Right hindlimb (tissue), 1 donor: Measurements from ENCODE around the gene OPA3.

Experiments
- DNase-seq: peaks from one replicate; pipeline ENCODE4 v3.0.0-alpha.2; 2018

The OPA3 gene

DNA sequence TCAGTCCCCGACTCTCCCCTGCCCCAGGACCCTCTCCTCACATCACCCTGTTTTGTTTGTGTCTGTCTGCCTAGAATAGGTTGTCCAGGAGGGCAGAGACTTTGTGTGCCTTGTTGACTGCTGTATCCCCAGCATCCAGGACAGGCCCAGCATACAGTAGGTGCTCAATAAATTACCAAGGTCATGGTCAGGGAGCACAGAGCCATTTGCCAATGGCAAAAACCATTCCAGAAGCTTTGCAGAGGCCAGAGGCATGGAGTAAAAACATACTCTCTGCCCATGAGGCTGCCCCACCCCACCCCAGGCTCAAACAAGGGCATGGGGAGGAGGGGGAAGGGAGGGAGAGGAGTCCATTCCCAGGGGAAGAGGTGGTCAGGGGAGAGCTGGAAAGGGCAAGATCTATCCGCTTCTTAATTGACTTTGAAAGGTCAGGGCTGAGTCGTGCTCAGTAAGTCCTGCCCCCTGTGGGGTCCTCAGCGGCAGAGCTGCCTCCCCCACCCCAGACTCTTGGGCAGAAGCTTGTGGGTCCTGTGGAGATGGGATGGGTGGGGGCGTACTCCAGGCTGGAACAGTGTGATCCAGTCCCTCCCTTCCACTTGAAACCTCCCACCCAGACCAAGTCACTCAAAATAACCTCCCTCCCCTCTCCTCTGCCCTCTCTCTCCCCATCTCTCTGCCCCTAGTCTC is 13.0 kb upstream of the OPA3 start:
- no peak for DNase-seq

DNA sequence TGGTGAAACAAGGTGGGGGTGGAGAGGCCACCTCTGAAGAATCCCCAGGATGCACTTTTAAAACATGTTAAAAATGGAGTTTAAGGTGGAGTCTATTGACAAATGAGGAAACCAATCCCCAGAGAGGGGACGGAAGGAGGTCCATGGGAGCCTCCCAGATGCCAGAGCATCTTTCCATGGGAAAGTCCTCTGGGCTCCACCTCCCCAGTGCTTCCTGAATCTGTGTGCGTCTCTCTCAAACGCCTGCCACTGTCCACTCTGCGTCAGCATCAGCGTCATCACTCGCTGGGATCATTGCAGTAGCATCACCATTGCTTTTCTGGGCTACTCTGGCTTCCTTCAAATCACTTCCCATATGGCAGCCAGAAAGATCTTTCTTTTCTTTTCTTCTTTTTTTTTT is 11.2 kb upstream of the OPA3 start:
- no peak for DNase-seq

DNA sequence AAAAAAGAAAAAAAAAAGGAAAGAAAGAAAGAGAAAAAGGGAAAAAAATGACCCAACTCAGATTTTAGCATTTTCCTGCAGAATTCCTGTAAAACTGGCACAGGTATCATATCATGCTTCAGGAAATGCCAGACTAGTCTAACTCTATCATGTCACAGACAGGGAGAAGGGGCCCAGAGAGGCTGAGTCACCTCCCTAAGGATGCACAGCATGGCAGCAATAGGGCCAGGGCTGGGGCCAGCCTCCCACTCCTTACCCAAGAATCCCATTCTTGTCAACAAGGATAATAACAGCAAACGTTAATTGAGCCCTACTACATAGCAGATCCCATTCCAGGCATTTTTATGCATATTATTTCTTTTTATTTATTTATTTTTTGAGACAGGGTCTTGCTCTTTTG is 8.9 kb upstream of the OPA3 start:
- DNase-seq = no peak

DNA sequence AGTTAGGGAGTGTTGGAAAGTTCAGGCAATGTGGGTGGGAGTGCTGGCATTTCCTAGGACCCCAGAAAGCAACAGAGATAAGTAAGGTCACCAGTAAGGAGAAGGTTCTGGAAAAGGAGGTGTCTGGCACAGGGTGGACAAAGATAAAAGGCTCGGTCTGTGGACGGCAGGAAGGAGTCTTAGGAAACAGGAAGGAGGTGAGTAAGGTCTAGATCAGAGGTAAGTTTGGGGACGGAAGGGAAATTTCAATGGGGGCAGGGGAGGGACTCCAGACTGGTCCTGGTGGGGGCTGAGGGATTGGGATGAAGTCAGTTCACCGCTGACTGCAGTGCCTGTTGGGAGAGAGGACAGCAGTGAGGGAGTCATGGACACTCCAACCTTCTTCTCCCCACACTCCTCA is 7.8 kb upstream of the OPA3 start:
- DNase-seq = no peak

DNA sequence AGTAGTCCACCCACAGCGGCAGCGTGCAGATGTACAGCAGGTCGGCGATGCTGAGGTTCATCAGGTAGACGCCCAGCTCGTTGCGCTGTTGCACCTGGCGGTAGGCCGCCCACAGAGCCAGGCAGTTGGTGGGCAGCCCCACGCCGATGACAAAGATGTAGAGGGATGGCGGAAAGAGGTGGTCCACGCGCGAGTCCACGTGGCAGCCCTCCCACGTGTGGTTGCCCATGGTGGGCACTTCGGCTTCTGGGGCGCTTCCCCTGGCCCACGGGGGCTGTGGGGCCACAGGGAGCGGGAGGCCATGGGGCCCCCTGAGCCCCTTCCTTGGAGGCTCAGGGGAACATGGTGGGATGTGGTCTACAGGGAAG is 7.0 kb upstream of the OPA3 start:
- DNase-seq = no peak

DNA sequence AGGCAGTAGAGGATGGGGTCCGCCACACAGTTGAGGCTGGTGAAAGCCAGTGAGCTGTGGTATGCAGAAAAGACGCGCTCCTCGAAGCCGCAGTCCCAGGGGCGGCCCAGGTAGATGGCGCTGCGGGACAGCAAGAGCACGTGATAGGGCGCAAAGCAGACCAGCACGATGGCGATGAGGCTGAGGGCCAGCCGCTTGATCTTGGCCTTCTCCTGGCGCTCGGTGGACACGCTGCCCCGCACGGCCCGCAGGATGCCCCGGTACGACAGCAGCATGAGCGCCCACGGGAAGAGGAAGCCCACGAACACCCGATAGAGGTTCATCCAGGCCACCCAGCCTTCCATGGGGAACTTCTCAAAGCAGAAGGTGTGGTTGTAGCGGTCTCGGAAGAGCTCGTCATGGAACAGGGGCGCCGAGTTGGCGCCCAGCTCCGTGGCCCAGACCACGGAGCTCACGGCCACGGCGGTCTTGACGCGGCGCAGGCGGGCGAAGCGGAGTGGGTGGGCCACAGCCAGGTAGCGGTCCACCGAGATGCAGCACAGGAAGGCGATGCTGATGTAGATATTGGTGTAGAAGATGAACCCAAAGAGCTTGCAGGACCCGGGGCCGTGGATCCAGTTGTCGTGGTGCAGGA is 6.5 kb upstream of the OPA3 start:
- DNase-seq = no peak

DNA sequence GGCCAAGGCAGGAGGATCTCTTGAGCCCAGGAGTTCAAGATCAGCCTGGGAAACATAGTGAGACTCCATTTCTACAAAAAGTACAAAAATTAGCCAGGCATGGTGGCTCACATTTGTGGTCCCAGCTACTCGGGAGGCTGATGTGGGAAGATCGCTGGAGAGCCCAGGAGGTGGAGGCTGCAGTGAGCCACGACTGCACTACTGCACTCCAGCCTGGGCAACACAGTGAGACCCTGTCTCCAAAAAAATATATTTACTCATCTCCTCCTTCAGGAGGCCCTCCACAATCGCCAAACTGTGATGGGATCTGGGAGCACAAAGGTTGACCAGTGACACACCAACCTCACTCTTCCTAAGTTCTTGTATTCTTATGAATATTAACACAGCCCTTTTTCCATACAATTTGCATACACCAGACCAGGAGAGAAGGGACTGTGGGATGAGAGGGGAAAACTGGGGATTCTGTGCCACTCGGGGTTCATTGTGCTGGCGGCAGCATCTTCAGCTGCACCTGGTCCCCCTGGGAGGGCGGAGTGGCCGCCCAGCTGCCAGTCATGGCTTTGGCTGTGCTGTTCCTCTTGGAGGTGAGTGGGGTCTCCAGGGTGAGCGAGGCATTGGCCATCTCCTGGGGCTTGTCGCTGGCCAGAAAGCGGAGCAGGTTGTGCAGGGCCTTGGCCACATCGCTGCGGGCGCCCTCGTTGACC is 5.8 kb upstream of the OPA3 start:
- DNase-seq = no peak

DNA sequence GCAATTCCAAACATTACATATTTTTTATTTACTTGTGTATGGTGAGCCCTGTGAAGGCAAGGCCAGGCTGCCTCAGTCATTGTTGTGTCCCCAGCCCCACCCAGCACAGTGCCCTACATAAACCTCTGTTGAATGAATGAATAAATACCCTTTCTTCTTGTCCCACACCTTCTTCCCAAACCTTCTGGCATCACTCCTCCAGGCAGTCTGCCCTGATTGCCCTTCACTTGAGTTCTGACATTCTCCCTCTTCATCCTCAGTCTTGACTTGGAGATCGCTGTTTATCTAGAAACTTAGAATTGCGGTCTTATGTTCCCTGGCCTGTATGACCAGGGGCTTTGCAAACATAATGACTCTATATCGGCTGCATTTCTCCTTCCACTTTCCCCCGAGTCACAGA is 5.2 kb upstream of the OPA3 start:
- DNase-seq = no peak

DNA sequence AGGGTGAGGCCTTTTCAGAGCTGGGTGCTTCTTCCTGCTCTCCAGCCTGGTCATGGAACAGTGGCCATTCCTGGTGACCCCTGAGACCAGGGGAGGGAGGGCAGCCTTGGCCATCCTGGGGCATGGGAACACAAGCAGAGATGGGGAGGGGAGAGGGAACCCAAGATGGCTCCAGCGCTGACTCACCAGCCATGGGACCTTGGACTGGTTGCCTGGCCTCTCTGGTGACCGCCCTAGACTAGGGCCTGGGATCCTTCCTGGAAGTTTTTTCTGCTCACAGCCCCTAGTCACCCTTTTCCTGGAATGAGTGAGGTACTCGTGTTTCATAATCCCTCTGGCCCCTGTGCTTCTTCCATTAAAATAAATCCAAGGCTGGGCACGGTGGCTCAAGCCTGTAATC is 3.3 kb upstream of the OPA3 start:
- DNase-seq = no peak

DNA sequence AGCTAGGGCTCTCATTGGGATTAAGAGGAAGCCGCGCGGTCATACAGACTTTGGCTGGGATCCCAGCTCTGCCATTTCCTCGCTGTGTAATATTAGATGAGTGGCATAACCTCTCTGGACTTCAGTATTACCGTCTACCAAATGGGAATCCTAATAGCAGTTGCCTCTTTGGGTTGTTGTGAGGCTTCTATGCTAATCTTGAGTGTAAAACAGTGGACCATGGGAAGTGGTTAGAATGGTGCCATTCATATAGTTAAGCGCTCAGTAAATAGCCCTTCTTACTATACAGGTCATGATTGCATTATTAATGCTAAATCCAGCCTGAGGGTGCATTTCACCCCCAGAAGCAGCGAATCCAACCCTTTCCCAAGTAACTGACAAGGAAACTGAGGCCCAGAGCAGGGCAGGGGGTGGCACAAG is 566 bp upstream of the OPA3 start:
- DNase-seq = no peak

DNA sequence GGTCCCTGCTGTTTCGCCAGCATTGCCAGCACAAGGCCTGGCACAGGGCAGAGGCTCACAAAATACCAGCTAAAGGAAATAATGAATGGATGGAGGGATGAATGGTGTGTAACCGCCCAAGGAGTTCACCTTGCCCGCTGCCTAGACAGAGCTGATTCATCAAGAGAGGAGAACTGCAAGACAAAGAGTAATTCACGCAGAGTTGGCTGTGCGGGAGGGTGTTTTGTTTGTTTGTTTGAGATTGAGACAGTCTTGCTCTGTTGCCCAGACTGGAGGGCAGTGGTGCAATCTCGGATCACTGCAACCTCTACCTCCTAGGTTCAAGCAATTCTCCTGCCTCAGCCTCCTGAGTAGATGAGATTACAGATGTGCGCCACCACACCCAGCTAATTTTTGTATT is 3.0 kb downstream of the OPA3 start:
- no peak for DNase-seq

DNA sequence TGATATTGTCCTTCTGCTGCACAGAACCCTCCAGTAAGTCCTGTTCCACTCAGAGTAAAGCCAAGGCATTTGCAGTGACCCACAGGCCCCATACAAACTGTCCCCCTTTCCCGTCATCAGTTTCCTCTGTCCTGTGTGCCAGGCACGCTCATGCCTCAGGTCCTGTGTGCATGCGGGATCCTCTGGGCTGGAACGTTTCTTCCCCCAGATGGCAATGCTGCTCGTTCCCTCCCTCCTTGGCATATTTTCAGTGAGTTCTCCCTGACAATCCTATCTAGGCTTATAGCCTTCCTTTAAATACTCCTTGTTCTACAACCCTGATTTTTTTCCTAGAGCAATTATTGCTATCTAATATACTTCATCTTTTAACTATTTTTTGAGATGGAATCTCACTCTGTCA is 5.7 kb downstream of the OPA3 start:
- DNase-seq = no peak

DNA sequence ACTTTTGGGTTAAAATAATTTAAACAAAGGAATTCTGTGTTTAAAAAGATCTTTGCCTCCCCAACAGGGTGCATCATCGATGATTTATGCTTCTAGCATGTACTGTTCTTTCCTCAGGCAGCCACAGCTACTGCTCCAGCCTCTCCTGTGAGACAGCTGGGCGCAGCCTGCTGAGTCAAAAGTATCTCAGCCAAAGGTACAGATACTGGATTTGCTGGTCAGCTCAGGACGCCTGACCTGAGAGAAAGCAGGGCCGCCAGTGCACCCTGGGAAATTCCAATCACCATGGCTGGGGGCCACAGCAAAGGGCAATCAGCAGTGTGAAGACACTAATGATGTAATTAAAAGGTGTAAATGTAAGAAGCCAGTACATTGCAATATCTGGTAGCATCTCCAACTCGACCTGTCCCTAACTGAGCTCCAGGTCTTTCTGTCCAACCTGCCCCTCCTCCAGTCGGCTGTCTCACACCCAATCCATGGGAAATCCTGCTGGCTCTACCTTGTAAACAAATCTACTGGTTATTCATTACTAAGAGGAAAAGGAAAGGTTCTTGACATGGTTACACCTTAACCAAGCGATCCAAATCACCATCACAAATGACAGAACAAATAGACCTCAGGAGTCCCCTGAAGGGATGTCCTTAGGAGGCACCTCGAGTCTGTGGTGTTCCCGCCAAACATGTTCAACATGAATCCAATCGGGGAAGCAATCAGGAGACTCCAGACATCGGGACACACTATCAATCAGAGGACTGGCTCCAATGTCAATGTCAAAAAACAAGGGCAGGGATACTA is 7.3 kb downstream of the OPA3 start:
- no peak for DNase-seq

DNA sequence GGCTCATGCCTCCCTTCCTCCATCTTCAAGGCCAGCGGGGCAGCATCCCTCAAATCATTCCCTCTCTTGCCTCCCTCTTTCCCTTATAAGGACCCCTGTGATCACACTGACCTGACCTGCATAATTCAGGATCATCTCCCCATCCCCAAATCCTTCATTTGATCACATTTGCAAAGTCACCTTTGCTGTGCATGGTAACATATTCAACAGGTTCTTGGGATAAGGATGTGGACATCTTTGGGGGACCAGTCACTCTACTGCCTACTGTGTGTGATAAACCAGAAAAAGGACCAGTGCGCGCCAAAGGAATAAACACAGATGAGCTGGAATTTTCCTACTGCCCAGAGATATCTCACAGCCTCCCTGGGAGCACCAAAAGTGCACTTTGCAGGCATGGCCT is 7.9 kb downstream of the OPA3 start:
- DNase-seq = no peak

DNA sequence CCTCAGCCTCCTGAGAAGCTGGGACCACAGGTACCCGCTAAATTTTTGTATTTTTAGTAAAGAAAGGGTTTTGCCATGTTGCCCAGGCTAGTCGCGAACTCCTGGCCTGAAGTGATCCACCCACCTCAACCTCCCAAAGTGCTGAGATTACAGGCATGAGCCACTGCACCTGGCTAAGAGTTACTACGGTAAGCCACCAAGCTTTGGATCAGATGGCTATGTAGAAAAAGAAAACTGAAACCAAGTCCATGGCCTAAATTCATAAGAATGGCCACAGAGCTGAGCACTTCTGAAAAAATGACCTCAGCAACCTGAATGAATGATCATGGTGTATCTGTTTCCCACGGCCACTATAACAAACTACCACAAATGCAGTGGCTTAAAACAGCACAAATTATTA is 9.4 kb downstream of the OPA3 start:
- no peak for DNase-seq

DNA sequence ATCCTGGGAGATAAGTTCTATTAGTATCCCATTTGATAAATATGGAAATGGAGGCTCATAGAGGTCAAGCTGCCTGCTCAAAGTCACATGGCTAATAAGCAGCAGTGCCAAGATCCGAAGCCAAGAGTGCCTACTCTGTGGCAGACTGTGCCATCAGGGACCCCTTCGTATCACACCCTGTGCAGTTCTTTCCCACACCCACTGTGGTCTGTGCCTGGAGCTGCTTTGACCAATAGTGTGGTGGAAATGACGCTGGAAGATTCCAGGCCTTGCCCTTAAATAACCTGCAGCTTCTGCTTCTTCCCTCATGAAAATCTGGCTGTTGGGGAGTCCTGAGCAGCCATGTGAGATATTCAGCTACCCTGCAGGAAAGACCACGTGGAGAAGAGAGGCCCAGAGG is 10.1 kb downstream of the OPA3 start:
- no peak for DNase-seq

DNA sequence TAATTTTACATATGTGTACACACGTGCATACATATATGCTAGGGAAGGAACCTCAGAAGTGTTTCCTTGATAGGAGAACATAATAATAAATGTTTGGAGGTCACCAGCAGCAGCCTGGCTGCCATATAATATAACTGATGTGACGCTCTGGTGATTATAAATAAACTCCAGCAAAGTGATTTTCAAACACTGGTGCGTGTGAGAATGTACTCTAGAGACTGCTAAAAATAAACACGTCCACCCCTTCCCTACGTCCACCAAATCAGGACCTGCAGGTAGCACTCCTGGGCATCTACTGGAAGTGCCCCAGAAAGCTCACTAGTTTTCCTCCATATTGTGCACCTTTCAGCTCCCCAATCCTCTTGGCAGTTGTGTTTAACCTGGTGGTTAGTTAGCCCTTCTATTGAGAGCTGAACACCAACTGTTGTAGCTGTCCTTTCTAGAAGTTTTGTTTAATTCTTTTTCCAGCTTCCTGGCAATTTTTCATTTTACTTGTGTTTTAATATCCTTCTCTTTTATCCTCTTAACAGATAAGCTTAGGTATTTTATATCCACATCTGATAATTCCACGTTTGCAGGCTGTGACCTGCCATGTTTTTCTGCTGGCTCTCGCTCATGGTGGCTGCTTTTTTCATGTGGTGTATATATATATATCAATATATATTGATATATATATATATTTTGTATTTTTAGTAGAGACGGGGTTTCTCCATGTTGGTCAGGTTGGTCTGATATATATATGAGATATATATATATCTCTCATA is 13.0 kb downstream of the OPA3 start:
- no peak for DNase-seq

DNA sequence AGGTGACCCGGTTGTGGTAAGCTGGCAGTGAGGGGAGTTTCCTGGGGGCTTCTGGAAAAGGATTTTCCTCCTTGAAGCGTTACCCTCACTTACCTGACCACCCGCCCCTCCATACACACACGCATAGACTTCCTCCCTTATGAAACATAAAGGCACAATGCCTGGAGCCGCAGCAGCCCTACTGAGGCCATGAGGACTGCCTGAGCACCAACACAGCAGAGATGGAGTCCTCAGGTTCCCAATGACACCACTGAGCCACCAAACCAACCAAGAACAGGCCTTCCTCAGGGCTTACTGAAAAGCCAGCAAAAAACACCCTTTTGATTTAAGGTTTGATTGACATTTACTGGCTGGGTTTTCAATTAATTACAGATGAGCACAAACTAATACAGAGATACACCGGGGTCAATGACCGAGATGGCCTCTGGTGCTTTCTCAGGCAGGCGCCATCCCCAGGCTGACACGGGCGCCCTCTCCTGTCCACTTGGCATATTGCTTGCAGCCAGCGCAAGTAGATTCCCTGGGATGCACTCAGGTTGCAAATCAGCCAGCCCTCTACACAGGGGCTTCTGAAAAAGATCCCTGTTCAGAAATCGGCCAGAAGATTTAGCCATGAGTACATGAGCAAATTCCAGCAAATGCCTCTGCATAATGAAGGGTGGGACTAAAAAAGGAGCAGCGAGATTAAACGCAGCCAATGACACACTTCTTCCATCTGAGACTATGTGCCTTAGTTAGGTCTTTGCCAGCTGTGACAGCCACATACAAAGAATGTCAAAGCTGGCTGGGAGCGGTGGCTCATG is 14.8 kb downstream of the OPA3 start:
- DNase-seq = no peak

DNA sequence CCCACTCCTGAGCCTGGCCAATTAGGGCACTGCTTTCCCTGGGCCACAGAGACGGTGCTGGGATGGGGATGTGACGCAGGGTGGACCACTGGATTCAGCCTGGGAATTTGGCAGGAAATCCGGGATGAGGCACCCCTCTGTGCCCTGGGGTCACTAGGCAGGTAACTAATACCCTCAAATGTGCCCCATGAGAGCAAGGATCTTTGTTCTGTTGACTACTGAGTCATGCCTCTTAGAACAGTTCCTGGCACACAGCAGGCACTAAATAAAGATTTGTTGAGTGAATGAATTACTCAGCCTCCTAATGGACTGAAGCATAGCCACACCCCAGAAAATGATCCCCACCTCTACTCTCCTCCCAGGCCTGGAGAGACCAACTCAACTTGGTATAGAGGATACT is 15.9 kb downstream of the OPA3 start:
- DNase-seq = no peak

DNA sequence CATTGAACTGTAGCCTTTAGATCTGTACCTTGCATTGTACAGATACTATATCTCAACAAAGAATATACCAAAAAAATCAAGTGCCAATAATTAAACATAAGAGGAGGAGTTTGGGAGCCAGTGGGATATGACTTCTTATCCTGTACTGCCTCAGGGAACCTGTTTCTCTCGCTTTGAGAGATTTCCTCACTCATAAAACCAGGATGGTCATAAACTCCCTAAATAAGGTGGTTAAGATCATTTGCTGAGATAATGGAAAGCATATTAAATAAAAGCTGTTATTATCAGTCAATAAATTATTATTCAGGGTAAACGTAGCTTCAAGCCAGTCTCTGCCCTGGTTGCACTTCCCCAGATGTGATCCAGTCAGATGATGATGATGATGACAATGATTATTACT is 17.0 kb downstream of the OPA3 start:
- DNase-seq = no peak

DNA sequence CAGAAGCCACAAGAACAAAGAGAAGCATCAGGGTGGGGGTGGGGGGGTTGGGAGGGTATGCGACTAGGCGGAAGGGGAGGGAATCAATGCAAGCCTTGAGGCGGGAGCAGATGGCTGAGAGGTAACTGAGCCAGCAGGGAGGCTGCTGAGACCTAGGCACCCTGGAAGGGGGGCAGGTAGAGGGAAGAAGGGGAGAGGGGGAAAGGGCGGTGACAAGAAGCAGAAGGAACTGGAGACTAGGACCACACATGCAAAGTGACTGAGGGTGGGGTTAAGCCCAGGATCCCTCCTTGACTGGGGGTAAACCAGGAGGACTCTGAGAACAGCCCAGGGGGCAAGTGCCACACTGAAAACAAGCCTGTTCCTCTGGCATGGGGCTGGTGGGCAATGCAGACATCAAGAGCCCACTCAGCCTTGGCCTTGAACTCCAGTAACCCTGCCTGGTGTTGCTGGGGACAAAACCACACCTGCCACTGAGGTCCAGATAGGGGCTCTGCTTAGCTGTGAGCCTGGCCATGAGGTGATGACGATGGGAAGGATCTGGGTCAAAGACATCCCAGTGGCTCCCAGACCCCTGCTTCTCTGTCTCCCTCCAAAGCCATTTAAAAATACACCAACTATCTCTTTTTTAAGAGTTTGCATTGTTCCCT is 20.3 kb downstream of the OPA3 start:
- DNase-seq = no peak

DNA sequence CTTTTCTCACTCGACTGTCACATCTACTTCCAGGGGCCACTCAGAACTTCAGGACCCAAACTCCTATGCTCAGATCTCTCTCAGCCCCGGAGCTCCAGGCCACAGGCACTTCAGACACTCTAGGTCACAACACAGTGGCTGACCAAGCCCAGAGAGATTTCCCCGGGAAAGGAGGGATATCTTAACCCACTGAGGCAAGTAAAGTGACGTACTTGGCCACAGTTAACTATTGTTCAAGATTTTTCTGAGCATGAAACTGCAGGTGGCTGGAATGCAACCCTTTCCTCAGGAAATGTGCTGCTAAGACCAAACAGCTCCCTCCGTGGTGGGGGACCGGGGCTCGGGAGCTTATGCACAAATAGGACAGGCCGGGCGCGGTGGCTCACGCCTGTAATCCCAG is 23.9 kb downstream of the OPA3 start:
- no peak for DNase-seq
